HCT116 (cell line): ENCODE results near the gene PACRGL. TPM values are rescaled to one million over a fixed set of nuclear protein-coding genes. Genes with fewer than 3 reads are reported as not detected.

Experiments used
- ATAC-seq: fragments of 200-7000 bp; cut with Tn5 transposase; 2 replicates; pipeline ENCODE4 v1.9.1; 2020; ENCODE audit warnings: mild to moderate bottlenecking, moderate library complexity
- BruUV-seq: library from RNA; stranded (reverse); fragments of 400-500 nt; replicated peaks from 2 replicates; lab custom pipeline; 2021; lab: Mats Ljungman, UMichigan
- CTCF ChIA-PET: fragments of 300-600 bp; sonication (Branson Sonifier 250); formaldehyde crosslinking; loops from one replicate; lab custom pipeline; 2021; ENCODE audit warnings: antibody characterized with exemption; lab: Charles Lee
- POLR2A ChIA-PET: fragments of 300-600, 350-600 bp; sonication (Branson Sonifier 250); formaldehyde crosslinking; loops from one replicate; lab custom pipeline; 2021; ENCODE audit warnings: antibody characterized with exemption; lab: Charles Lee
- RAD21 ChIA-PET, 2 experiments: fragments of 300-600 bp; sonication (Branson Sonifier 250); formaldehyde crosslinking; loops; one replicate each; lab custom pipeline; 2023; ENCODE audit warnings: low total read pairs in 2 of 2; ENCODE audit not compliant: uncharacterized antibody in 2 of 2, unreplicated experiment in 2 of 2, low non-redundant PET in 1 of 2; lab: Charles Lee
- DNase-seq: peaks from one replicate; pipeline ENCODE4 v3.0.0-alpha.2; 2010; ENCODE audit warnings: low read depth, low spot score
- H2AFZ ChIP-seq: fragments of 200-600 bp; shearing (Covaris generic), sonication (generic); 2 replicates; pipeline ENCODE4 v1.6.1; 2017; ENCODE audit warnings: low read depth, mixed run types, mixed read lengths, antibody characterized with exemption, low read length; ENCODE audit not compliant: poor library complexity, severe bottlenecking
- H3K27ac ChIP-seq: 2 replicates; pipeline ENCODE4 v1.5.1; 2012; ENCODE audit warnings: low read depth, low read length
- H3K27me3 ChIP-seq: fragments of 200-600 bp; sonication (generic); 2 replicates; pipeline ENCODE4 v1.6.1; 2016; ENCODE audit warnings: mixed run types, low read length, mixed read lengths; ENCODE audit not compliant: insufficient read depth
- H3K36me3 ChIP-seq, 2 experiments: fragments of 200-500 bp in 1 of 2; fragments of 200-600 bp in 1 of 2; sonication (Bioruptor generic) in 1 of 2; sonication (generic) in 1 of 2; 2 replicates each; pipeline versions ENCODE4 v1.5.1 to v1.6.1; 2014 to 2016; ENCODE audit warnings: low read length in 2 of 2, inconsistent platforms in 1 of 2, mixed read lengths in 1 of 2, mixed run types in 1 of 2; ENCODE audit not compliant: insufficient read depth in 2 of 2, control insufficient read depth in 1 of 2
- H3K4me1 ChIP-seq, 2 experiments: fragments of 200-600 bp in 1 of 2; sonication (generic) in 1 of 2; 2 replicates each; pipeline versions ENCODE4 v1.5.1 to v1.6.1; 2012 to 2017; ENCODE audit warnings: low read length in 2 of 2, inconsistent platforms in 1 of 2, mild to moderate bottlenecking in 1 of 2, mixed read lengths in 1 of 2, mixed run types in 1 of 2, moderate library complexity in 1 of 2; ENCODE audit not compliant: insufficient read depth in 2 of 2, control insufficient read depth in 1 of 2
- H3K4me2 ChIP-seq: fragments of 200-600 bp; sonication (generic); 2 replicates; pipeline ENCODE4 v1.6.1; 2017; ENCODE audit warnings: mixed run types, low read length, mixed read lengths
- H3K4me3 ChIP-seq, 2 experiments: fragments of 200-600 bp in 1 of 2; sonication (generic) in 1 of 2; replicated peaks in 1 of 2; 2 replicates each; pipeline ENCODE4 v1.5.1; 2011 to 2016; ENCODE audit warnings: low read length in 2 of 2, control low read depth in 1 of 2, low read depth in 1 of 2, mild to moderate bottlenecking in 1 of 2, mixed read lengths in 1 of 2, mixed run types in 1 of 2
- H3K79me2 ChIP-seq: fragments of 200-600 bp; sonication (generic); 2 replicates; pipeline ENCODE4 v1.6.1; 2017; ENCODE audit warnings: mild to moderate bottlenecking, mixed run types, low read length, moderate library complexity, mixed read lengths; ENCODE audit not compliant: insufficient read depth
- H3K9ac ChIP-seq: fragments of 200-600 bp; sonication (generic); 2 replicates; pipeline ENCODE4 v1.6.1; 2016; ENCODE audit warnings: low read length, mixed read lengths
- H3K9me2 ChIP-seq: fragments of 200-600 bp; sonication (generic), shearing (Covaris generic); 2 replicates; pipeline ENCODE4 v1.6.1; 2017; ENCODE audit warnings: mixed run types, mild to moderate bottlenecking, moderate library complexity; ENCODE audit not compliant: insufficient read depth
- H3K9me3 ChIP-seq, 2 experiments: fragments of 200-500 bp in 1 of 2; fragments of 200-600 bp in 1 of 2; sonication (Bioruptor generic) in 1 of 2; sonication (generic) in 1 of 2; 2 replicates each; pipeline ENCODE4 v1.6.1; 2014 to 2017; ENCODE audit warnings: low read length in 2 of 2, mixed read lengths in 2 of 2, inconsistent platforms in 1 of 2, low read depth in 1 of 2, mild to moderate bottlenecking in 1 of 2, mixed run types in 1 of 2, moderate library complexity in 1 of 2; ENCODE audit not compliant: control insufficient read depth in 1 of 2, insufficient read depth in 1 of 2
- H4K20me1 ChIP-seq: fragments of 200-600 bp; sonication (generic), shearing (Covaris generic); 2 replicates; pipeline ENCODE4 v1.6.1; 2017; ENCODE audit warnings: mixed run types, mild to moderate bottlenecking, moderate library complexity; ENCODE audit not compliant: insufficient read depth
- CBX3 ChIP-seq: IDR thresholded peaks from 2 replicates; pipeline ENCODE4 v1.6.1; 2012; ENCODE audit warnings: low read depth
- CTCF ChIP-seq, 3 experiments: fragments of 200-600 bp in 1 of 3; sonication (generic) in 1 of 3; IDR thresholded peaks in 2 of 3; conservative IDR thresholded peaks in 1 of 3; 2 replicates each; pipeline ENCODE4 v1.5.1; 2012 to 2017; ENCODE audit warnings: low read depth in 2 of 3, low read length in 2 of 3, antibody characterized with exemption in 1 of 3, borderline replicate concordance in 1 of 3, control low read depth in 1 of 3, mild to moderate bottlenecking in 1 of 3, mixed read lengths in 1 of 3, mixed run types in 1 of 3, moderate library complexity in 1 of 3; ENCODE audit not compliant: insufficient read depth in 1 of 3
- EZH2phosphoT487 ChIP-seq: fragments of 200-600 bp; IDR thresholded peaks from 2 replicates; pipeline ENCODE4 v1.6.1; 2018; ENCODE audit warnings: antibody characterized with exemption, borderline replicate concordance
- FOSL1 ChIP-seq: IDR thresholded peaks from 2 replicates; pipeline ENCODE4 v1.6.1; 2012; ENCODE audit warnings: low read depth
- RAD21 ChIP-seq: IDR thresholded peaks from 2 replicates; pipeline ENCODE4 v1.6.1; 2012; ENCODE audit warnings: low read depth, mild to moderate bottlenecking
- SIN3A ChIP-seq: IDR thresholded peaks from 2 replicates; pipeline ENCODE4 v1.6.1; 2012; ENCODE audit warnings: low read depth
- ZNF274 ChIP-seq: fragments of 200-500 bp; sonication (Bioruptor generic); IDR thresholded peaks from 2 replicates; pipeline ENCODE4 v1.6.1; 2014; ENCODE audit warnings: mild to moderate bottlenecking, low read depth, low read length, inconsistent platforms
- intact Hi-C: fragments of 100-400 bp; cut with micrococcal nuclease; formaldehyde crosslinking; loops from 2 replicates; pipeline ENCODE4 v1.10.0; 2022
- total RNA-seq: library from RNA; stranded (reverse); gene quantifications from one replicate; pipeline ENCODE4 v1.2.1, GENCODE V29; 2021; ENCODE audit not compliant: unreplicated experiment
- TF ChIP-seq, protein P1 (sequence below): IDR thresholded peaks from 2 replicates; pipeline ENCODE4 v1.6.1; 2012; ENCODE audit warnings: low read depth
- TF ChIP-seq, protein P2 (sequence below): IDR thresholded peaks from 2 replicates; pipeline ENCODE4 v1.6.1; 2011; ENCODE audit warnings: mild to moderate bottlenecking, low read length, moderate library complexity; ENCODE audit not compliant: insufficient replicate concordance; ENCODE audit errors: extremely low read depth
- TF ChIP-seq, protein P3 (sequence below): IDR thresholded peaks from 2 replicates; pipeline ENCODE4 v1.6.1; 2012

PACRGL gene
- total RNA-seq, 1 experiment from 2014 or later, result 26.4 TPM

DNA sequence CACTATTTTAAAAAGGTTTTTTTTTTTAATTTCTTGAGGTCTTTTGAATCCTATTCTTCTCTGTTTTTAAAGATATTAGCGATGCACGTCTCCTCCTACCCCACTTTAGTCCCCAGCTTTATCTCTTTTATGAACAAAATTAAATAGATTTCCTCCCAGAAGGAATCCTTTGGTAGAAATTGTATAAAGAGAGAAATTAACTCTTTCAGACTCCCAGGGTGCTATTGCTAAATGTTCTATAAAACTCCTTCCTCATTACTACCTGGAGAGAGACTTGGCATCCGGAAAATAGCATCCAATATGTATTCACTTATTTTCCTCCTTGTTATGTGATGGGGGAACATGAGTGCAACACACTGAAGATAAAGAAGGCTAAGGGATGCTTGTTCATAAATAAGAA, 16.5 kb upstream of the PACRGL start (continued):
- TF ChIP-seq, protein P1, sequence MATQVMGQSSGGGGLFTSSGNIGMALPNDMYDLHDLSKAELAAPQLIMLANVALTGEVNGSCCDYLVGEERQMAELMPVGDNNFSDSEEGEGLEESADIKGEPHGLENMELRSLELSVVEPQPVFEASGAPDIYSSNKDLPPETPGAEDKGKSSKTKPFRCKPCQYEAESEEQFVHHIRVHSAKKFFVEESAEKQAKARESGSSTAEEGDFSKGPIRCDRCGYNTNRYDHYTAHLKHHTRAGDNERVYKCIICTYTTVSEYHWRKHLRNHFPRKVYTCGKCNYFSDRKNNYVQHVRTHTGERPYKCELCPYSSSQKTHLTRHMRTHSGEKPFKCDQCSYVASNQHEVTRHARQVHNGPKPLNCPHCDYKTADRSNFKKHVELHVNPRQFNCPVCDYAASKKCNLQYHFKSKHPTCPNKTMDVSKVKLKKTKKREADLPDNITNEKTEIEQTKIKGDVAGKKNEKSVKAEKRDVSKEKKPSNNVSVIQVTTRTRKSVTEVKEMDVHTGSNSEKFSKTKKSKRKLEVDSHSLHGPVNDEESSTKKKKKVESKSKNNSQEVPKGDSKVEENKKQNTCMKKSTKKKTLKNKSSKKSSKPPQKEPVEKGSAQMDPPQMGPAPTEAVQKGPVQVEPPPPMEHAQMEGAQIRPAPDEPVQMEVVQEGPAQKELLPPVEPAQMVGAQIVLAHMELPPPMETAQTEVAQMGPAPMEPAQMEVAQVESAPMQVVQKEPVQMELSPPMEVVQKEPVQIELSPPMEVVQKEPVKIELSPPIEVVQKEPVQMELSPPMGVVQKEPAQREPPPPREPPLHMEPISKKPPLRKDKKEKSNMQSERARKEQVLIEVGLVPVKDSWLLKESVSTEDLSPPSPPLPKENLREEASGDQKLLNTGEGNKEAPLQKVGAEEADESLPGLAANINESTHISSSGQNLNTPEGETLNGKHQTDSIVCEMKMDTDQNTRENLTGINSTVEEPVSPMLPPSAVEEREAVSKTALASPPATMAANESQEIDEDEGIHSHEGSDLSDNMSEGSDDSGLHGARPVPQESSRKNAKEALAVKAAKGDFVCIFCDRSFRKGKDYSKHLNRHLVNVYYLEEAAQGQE, result no peak
- TF ChIP-seq, protein P2, sequence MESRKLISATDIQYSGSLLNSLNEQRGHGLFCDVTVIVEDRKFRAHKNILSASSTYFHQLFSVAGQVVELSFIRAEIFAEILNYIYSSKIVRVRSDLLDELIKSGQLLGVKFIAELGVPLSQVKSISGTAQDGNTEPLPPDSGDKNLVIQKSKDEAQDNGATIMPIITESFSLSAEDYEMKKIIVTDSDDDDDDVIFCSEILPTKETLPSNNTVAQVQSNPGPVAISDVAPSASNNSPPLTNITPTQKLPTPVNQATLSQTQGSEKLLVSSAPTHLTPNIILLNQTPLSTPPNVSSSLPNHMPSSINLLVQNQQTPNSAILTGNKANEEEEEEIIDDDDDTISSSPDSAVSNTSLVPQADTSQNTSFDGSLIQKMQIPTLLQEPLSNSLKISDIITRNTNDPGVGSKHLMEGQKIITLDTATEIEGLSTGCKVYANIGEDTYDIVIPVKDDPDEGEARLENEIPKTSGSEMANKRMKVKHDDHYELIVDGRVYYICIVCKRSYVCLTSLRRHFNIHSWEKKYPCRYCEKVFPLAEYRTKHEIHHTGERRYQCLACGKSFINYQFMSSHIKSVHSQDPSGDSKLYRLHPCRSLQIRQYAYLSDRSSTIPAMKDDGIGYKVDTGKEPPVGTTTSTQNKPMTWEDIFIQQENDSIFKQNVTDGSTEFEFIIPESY, result no peak
- TF ChIP-seq, protein P3, sequence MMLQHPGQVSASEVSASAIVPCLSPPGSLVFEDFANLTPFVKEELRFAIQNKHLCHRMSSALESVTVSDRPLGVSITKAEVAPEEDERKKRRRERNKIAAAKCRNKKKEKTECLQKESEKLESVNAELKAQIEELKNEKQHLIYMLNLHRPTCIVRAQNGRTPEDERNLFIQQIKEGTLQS, result no peak
- TF ChIP-seq RAD21, result no peak

DNA sequence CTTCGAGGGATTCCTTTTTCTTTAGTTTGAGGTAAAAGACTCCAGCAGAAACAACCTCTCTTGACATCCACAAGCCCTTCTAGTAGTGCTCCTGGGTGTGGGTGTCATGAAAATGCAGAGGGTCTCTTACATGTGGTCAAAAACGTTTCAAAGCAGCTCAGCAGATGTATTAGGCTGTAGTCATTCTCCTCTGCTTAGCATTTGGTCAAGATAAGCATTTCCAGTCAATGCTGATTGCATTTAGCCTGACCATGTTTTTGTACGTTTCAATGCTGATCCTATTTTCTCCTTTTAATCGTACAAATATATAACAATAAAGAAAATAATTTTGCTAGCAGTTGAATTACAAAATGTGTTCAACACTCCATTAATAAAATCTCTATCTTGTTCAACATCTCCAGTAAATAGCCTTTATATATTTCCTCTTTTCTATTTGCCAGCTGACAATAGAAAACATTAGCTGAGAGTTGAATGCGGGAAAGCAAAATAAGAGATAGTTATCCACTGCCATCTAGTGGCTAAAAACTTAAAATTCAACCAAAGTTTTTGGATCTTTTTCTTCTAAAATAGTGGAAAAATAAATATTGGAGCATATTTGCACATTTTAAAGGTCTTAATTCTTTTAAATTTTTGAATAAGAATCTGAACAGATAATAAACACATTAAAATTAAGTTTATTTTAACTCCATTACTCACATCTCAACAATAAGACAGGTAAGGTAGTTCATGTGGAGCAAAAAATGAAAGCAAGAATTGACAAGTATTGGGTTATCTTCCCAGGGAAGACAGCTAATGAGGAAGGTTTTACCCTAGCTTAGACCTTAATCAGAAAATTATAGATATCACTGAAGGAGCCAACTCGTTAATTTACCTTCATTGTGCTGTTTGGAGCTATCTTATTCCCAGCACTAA, 15.2 kb upstream of the PACRGL start:
- BruUV-seq, result no TSS peak
- Histone ChIP-seq H3K9ac (no peak overlapping the region), H2AFZ (no peak overlapping the region), H3K9me2 (no peaks in the 10 kb centered on the region), H3K4me2 (no peak overlapping the region), H3K36me3 (no peaks in the 10 kb centered on the region), H3K27me3 (peaks cover 40% of the 10 kb centered on the region), H3K79me2 (no peaks in the 10 kb centered on the region), H4K20me1 (no peaks in the 10 kb centered on the region), H3K9me3 (no peaks in the 10 kb centered on the region), H3K4me3 (no peak overlapping the region), H3K4me1 (no peaks in the 10 kb centered on the region), H3K27ac (no peak overlapping the region)
- DNase-seq, result no peak
- ATAC-seq, result no peak
- ChIA-PET CTCF (interaction anchor here (1.1 to 1.5 kb wide), 5 partner anchors 11 to 373 kb away, joined by 3 to 4 read pairs (median 3); no protein-coding TSS in a partner anchor), RAD21 (no interaction called here), POLR2A (no interaction called here)
- intact Hi-C loops, result loop anchor here (1.0 to 10.0 kb wide), 5 partner anchors 140 to 1996 kb away; no protein-coding TSS in a partner anchor
- TF ChIP-seq EZH2phosphoT487, result no peak
- TF ChIP-seq, protein P2, result no peak
- no peak for TF ChIP-seq FOSL1
- no peak for TF ChIP-seq SIN3A
- TF ChIP-seq, protein P3, result no peak
- peak; percentile 70 for TF ChIP-seq RAD21
- TF ChIP-seq ZNF274, result no peak
- TF ChIP-seq CTCF (IDR thresholded peaks at IDR 0.05 in 2 of 3, conservative IDR thresholded peaks at IDR 0.05 in 1 of 3; ENCODE audit: borderline replicate concordance in 1 of 3, insufficient read depth in 1 of 3, low read depth in 2 of 3, low read length in 2 of 3), result peak; percentile 31 to 65 (median 58); a peak in 4 of 6 replicates
- TF ChIP-seq CBX3, result no peak
